Inferior parietal cortex (tissue), 1 donor: ENCODE data around the gene POU2F2.
A peak's percentile ranks its signal among the peaks of the same experiment; 100 is the strongest.

Source experiments
- DNase-seq: peaks from one replicate; pipeline ENCODE4 v3.0.0-alpha.2; 2016; ENCODE audit errors: extremely low spot score

Gene POU2F2

GRCh38 chr19:42125536-42125935 lies 6.7 kb downstream of the POU2F2 start:
- DNase-seq = no peak

DNA sequence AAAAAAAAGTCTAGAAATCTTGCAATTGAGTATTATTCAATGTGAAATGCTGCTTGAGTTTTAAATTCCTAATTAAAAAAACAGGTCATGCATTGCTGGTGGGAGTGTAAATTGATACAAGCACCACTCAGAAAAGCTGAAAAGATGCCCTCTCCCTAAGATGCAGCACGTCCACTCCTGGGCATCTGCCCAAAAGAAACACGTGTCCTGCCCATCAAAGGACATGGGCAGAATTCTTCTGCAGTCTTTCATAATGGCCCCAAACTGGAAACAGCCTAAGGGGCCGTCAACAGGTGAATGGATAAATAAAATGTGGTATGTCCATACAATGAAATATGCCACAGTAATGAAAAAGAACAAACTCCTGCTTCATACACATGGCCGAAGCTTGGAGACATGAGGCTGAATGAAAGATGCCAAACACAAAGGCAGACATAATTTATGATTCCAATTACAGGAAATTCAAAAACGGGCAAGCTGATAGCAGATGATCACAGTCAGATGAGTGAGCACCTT lies 7.8 kb downstream of the POU2F2 start:
- no peak for DNase-seq

DNA sequence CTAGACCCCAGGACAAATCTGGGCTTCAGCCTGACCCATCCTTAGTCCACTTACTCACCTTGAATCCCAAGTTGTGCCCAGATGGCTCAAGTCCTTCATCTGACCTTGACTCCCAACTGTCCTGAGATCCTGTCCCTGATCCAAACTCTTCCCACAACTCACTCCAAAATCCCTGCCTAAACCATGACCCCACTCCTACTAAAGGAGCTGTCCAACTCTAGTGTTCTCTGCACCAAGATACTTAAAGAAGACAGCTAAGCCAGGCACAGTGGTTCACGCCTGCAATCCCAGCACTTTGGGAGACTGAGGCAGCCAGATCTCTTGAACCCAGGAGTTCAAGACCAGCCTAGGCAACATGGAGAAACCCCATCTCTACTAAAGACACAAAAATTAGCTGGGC lies 8.5 kb downstream of the POU2F2 start:
- no peak for DNase-seq

GRCh38 chr19:42122691-42123607 lies 9.3 kb downstream of the POU2F2 start:
- no peak for DNase-seq

GRCh38 chr19:42121656-42122069 lies 10.6 kb downstream of the POU2F2 start:
- DNase-seq = no peak

GRCh38 chr19:42121036-42121621 lies 11.1 kb downstream of the POU2F2 start:
- DNase-seq = no peak

DNA sequence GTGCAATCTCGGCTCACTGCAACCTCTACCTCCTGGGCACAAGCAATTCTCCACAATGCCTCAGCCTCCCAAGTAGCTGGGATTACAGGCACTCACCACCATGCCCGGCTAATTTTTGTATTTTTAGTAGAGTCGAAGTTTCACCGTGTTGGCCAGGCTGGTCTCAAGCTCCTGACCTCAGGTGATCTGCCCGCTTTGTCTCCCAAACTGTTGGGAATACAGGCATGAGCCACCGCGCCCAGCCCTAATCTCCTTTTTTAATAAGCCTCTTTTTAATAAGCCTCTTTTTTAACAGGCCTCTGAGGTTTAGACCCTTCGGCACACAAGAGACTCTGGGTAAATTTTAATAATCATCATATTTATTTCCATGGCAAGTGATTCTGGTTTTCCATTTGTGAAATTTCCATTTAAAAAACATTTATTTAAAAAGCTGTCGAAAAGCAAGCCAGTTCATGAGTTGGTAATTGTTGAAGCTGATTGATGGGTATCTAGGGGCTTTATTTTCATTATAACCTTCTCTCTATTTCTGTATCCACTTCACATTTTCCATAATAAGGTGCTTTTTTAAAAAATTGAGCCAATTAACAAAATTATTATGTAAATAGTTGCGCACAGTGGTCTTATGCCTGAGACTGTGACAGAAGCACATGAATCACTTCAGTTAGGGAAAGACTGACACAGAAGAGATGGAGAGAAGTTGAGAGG lies 11.8 kb downstream of the POU2F2 start:
- DNase-seq = no peak

DNA sequence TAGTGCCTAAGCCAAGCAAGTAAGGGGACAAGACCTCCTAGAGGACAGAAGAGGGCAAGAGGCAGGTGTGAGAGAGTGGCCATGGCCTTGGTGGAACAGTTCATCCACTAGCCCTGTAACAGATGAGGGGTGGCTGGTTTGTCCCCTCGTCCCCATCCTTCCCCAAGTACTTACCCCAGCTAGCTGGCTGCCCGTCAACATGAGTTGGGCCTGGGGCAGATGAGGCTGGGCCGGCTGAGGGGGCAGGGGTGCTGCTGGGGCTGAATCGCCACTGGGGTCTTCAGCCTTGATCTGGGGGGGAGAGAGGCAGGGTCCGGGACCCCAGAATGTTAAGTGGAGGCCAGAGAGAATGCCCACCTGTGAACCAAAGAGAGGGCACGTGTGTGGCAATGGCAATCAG lies 15.2 kb downstream of the POU2F2 start:
- no peak for DNase-seq

DNA sequence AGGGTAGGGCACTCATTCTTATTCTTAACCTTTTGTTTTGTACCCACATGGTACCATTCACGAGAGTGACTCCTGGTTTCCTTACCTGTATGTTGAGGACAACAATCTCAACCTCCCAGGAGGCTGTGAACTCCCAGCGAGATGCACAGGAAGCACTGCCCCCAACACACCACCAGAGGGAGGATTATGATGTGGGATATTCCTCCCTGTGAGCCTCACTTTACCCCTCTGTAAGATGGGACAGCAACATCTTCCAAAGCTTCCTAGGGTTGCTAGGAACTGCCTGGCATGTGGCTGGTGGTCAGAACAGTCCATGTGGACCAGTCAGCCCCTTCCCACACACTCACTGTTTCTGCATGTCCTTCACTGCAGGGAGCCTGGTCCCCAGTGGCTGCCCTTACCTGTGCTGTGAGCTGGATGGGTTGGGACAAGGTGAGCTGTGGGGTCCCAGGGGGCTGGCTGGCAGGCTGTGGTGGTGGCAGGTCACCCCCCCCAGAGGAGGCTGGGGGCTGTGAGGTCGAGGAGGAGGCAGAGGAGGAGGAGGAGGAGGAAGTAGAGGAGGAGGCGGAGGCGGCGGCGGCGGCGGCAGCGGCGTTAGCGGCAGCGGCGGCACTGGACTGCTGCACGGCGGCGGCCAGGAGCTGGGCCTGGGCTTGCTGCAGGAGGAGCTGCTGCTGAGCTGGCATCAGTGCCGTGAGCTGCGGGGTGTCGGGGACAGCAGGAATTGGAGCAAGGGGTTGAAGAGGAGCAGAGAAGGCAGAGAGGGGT lies 15.8 kb downstream of the POU2F2 start:
- DNase-seq = no peak

- DNase-seq = no peak
These were observed 16.5 kb downstream of the POU2F2 start for GRCh38 chr19:42115705-42116104.

DNA sequence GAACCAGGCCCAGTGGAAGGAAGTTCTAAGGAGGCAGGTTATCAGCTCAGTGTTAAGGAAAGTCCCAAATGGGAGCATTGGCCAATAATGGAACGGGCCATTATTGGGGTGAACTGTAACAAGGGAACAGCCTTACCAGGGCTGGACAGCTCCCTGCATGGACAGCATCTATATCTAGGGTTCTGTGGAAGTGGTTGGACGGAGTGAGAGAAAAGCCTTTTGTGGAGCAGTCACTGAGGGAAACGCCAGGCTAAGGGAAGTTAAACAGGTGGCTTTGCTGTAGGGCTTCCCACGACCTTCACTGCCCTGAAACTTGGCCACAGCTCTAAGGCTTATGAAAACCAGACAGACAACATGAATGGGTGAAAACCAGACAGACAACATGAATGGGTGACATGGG lies 17.0 kb downstream of the POU2F2 start:
- DNase-seq = no peak

DNA sequence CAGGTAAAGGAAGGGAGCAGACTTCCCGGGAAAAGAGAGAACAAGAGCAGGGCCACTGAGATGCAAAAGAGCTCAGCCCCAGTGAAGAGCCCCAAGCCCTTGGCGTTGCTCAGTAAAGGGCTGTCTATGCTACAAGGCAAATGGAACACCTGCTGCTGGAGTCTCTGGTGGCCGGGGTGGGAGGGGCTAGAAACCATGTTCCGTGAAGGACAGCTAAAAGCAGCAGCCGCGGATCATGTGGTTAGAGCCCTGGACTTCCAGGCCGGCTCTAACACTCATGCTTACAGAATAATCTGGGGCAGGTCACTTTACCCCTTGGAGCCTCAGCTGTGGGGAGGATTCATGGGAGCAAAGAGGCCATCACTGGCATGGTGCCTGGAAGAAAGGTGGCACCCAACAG lies 17.8 kb downstream of the POU2F2 start:
- DNase-seq = no peak

DNA sequence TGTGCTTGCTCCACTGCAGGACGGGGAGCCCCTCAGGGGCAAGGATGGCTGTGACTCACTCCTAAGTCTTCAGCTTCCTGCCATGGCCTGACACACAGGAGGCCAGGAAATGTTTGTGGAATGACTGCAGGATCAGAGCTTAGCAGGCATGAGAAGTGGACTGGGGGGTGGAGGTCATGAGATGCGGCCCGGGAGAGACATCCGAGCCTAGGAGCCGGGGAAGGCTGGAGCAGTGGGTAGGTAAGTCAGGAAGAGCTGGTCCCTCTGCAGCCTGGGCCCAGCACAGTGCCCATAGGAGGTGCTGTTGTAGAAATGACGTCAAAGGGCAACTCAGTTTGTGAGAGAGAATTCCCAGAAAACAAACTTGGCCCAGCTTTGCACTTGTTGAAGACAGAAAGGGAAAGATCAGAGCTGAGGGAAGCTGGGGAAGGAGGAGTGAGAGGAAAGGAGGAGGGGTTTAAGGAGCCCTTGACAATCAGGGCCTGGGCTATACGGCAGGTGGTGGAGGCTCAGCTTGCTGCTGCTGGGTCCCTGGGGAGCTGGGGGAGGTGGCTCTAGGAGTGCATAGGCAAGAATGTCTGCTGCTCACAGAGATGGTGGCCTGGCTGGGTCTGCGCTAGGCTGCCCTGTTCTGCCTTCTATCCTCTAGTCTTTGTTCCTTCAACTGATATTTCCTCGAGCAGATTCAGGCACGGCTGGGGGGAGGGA lies 18.5 kb downstream of the POU2F2 start:
- no peak for DNase-seq

DNA sequence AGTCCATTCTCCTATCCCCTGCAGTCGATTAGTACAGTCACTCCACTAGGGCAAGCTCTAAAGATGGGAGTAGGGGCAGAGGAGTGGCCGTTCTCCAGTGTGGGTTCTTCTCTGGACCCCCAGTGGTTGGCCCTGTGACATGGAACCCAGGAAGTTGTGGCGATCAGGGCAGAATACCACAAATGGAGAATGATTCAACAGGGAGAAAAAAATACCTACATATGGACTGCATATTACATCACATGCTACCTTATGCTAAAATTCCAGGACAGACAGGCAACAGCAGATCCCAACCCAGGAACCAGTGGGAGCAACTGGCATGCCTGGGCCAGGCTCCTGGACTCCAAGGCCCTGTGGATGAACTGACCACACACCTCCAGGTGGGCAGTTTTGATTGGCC lies 20.4 kb downstream of the POU2F2 start:
- no peak for DNase-seq

GRCh38 chr19:42111384-42111783 lies 20.9 kb downstream of the POU2F2 start:
- no peak for DNase-seq

DNA sequence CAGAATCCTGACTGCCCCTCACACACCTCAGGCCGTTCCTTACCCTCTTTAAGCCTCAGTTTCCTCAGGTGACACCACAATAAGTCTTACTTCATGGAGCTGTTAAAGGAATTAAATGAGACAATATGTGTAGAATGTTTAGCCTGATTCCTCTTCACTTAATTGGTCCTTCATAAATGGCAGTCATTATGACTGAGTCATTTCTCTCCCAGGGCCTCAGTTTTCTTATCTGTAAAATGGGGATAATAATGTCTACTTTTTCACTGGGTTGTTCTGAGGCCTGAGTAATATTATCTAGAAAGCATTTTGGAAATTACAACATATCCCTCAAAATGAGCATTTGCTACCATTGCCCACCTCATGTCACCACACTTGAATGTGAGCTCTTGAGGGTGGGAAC lies 21.6 kb downstream of the POU2F2 start:
- no peak for DNase-seq

DNA sequence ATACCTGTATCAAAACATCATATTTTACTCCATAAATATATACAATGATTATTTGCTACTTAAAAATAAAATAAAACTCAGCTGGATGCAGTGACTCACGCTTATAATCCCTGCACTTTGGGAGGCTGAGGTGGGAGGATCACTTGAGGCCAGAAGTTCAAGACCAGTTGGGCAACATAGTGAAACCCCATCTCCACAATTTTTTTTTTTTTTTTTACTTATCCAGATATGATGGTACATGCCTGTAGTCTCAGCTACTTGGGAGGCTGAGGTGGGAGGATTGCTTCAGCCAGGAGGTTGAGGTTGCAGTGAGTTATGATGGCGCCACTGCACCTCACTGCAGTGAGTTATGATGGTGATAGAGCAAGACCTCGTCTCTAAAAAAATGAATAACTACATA lies 22.4 kb downstream of the POU2F2 start:
- DNase-seq = no peak

DNA sequence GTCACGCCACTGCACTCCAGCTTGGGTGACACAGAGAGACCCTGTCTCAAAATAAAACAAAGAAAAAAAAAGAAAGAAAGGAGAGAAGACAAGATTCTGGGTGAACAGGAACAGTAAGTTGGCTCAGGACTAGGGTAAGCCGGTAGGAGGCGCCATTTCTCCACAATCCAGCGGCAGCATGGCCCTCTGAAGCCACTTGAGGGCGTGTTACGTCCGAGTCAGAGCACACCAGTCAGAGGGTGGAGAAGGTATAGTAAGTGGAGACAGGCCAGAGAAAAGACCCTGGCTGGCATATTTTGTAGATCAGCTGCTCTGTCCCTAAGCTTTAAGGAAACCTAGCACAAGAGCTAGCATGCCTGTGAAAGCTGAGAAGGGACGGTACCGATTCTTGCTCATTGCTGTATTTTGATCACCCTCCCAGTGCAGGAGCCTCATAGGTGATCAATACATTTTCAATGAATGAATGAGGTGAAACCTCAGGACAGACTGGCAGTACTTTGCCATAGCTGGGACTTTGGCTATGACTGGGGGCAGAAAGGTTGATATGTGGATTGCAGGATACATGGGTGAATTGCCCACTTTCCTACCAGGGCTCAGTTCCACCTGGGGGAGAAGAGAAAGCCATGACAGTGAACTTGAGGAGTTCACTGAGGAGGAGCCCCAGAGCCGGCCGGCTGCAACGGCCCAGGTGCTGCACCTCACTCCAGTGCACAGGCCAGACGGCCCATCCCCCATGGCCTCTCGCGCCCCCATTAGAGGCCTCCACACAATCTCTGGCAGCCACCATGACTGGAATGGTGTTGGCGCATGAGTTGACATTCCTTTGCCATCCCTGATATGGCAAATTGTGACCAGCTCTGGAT lies 23.5 kb downstream of the POU2F2 start:
- DNase-seq = peak; percentile 75

DNA sequence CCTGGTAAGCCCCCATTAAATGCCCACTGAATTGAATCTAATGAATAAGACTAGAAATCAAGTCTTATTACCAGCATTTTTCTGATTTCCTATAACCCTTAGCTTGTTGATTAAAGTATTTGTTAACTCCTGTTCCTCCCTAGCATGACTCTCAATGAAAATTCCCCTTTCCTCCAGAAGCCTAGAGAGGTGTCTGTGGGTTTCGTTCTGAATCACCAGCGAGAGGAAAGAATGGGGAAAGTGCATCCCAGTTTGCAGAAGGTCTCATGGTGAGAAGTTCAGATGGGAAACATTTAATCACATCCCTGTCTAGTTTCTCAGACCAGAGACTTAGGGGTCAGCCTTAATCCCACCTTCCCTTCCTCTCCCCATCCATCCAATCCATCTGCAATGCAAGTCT lies 26.9 kb downstream of the POU2F2 start:
- no peak for DNase-seq

DNA sequence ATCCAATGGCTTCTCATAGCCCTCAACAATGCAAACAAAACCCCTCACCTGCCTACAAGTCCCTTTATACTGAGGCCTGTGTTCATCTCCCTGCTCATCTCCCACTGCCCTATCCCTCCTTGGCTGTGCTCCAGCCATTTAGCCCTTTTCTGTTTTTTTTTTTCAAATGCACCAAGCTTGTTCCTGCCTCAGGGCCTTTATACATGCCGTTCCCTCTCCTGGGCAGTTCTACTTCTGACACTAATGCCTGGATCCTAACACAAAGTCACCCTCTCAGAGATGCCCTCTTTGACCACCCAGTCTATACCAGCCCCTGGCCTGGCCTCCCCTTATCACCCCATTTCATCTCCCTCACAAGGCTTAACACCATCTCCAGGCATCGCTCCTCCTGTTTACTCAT lies 29.4 kb downstream of the POU2F2 start:
- no peak for DNase-seq
